WTC11 (cell line): ENCODE data around the gene SAT2. TPM values are rescaled to one million over a fixed set of nuclear protein-coding genes. Genes with fewer than 3 reads are reported as not detected.

Source experiments
- ATAC-seq: fragments of 200-7000 bp; cut with Tn5 transposase; 2 replicates; pipeline ENCODE4 v1.10.0; 2021; ENCODE audit warnings: mild to moderate bottlenecking, moderate library complexity
- CTCF ChIA-PET: fragments of 300-600 bp; sonication (Branson Sonifier 250); formaldehyde crosslinking; loops from one replicate; lab custom pipeline; 2021; ENCODE audit warnings: antibody characterized with exemption; lab: Charles Lee
- POLR2A ChIA-PET: fragments of 350-600 bp; sonication (Branson Sonifier 250); formaldehyde crosslinking; loops from one replicate; lab custom pipeline; 2021; ENCODE audit warnings: antibody characterized with exemption; lab: Charles Lee
- DNase-seq: peaks from one replicate; pipeline ENCODE4 v3.0.0; 2021; ENCODE audit warnings: low spot score
- H3K27ac Mint-ChIP-seq: 2 replicates; pipeline ENCODE4 v1.8.0; 2021; ENCODE audit warnings: mixed read lengths
- H3K27me3 Mint-ChIP-seq: 2 replicates; pipeline ENCODE4 v1.8.0; 2021; ENCODE audit warnings: low read depth, mild to moderate bottlenecking, moderate library complexity, mixed read lengths
- H3K36me3 Mint-ChIP-seq: 2 replicates; pipeline ENCODE4 v1.8.0; 2021; ENCODE audit warnings: mixed read lengths
- H3K4me1 Mint-ChIP-seq: 2 replicates; pipeline ENCODE4 v1.8.0; 2022; ENCODE audit warnings: mixed read lengths
- H3K4me3 Mint-ChIP-seq: 2 replicates; pipeline ENCODE4 v1.8.0; 2021; ENCODE audit warnings: mild to moderate bottlenecking, moderate library complexity, mixed read lengths
- H3K9me3 Mint-ChIP-seq: 2 replicates; pipeline ENCODE4 v1.8.0; 2021; ENCODE audit warnings: mixed read lengths
- AR ChIP-seq: fragments of 250-450 bp; sonication (Bioruptor Pico); IDR thresholded peaks from 2 replicates; pipeline ENCODE4 v1.9.0; 2021; ENCODE audit warnings: mild to moderate bottlenecking
- E2F4 ChIP-seq: sonication (generic); formaldehyde crosslinking; IDR thresholded peaks from 2 replicates; pipeline ENCODE4 v1.8.1; 2022; ENCODE audit warnings: low read depth, mild to moderate bottlenecking, moderate library complexity, missing genetic modification reagents, borderline replicate concordance
- EMX1 ChIP-seq: fragments of 250-450 bp; sonication (Bioruptor Pico); IDR thresholded peaks from 2 replicates; pipeline ENCODE4 v1.8.0; 2021; ENCODE audit warnings: mild to moderate bottlenecking
- ERG ChIP-seq: fragments of 250-450 bp; sonication (Bioruptor Pico); IDR thresholded peaks from 2 replicates; pipeline ENCODE4 v1.8.0; 2021; ENCODE audit warnings: mild to moderate bottlenecking
- FOXP1 ChIP-seq: sonication (generic); formaldehyde crosslinking; IDR thresholded peaks from 2 replicates; pipeline ENCODE4 v1.8.0; 2022; ENCODE audit warnings: missing genetic modification reagents, mild to moderate bottlenecking, moderate library complexity, borderline replicate concordance
- GRHL2 ChIP-seq: fragments of 250-450 bp; sonication (Bioruptor Pico); IDR thresholded peaks from 2 replicates; pipeline ENCODE4 v1.8.0; 2022; ENCODE audit warnings: mild to moderate bottlenecking, moderate library complexity; ENCODE audit not compliant: insufficient replicate concordance, severe bottlenecking
- PREB ChIP-seq: sonication (generic); formaldehyde crosslinking; IDR thresholded peaks from 2 replicates; pipeline ENCODE4 v1.8.1; 2022; ENCODE audit warnings: mild to moderate bottlenecking, missing genetic modification reagents, moderate library complexity, borderline replicate concordance
- RELA ChIP-seq: sonication (generic); formaldehyde crosslinking; IDR thresholded peaks from 2 replicates; pipeline ENCODE4 v1.8.1; 2022; ENCODE audit warnings: missing genetic modification reagents, mild to moderate bottlenecking, borderline replicate concordance
- STAT6 ChIP-seq: sonication (generic); formaldehyde crosslinking; conservative IDR thresholded peaks from 2 replicates; pipeline ENCODE4 v1.8.1; 2023; ENCODE audit warnings: mild to moderate bottlenecking, low read depth, missing genetic modification reagents, moderate library complexity
- ZMAT4 ChIP-seq: fragments of 250-450 bp; sonication (Bioruptor Pico); IDR thresholded peaks from 2 replicates; pipeline ENCODE4 v1.9.0; 2021; ENCODE audit warnings: mild to moderate bottlenecking
- ZNF121 ChIP-seq: sonication (generic); formaldehyde crosslinking; IDR thresholded peaks from 2 replicates; pipeline ENCODE4 v1.8.0; 2023; ENCODE audit warnings: missing genetic modification reagents
- ZNF425 ChIP-seq: fragments of 250-450 bp; sonication (Bioruptor Pico); conservative IDR thresholded peaks from 2 replicates; pipeline ENCODE4 v1.9.0; 2021; ENCODE audit warnings: mild to moderate bottlenecking
- total RNA-seq: library from RNA; stranded (reverse); gene quantifications from 3 replicates; pipeline ENCODE4 v1.2.3, GENCODE V29; 2021

Gene SAT2
- total RNA-seq, 1 experiment from 2014 or later: 75.8 TPM

GRCh38 chr17:7656958-7657609, 29.5 kb upstream of the SAT2 start (continued):
- TF ChIP-seq E2F4 (CRISPR knock-in tag) (no peak), EMX1 (CRISPR knock-in tag) (0 out of 2 replicates have a peak, but pooled peaks have one; percentile 32), PREB (CRISPR knock-in tag) (no peak), RELA (CRISPR knock-in tag) (no peak), ZNF121 (CRISPR knock-in tag) (no peak), AR (CRISPR knock-in tag) (no peak)

GRCh38 chr17:7655541-7655840, 27.9 kb upstream of the SAT2 start:
- CTCF ChIA-PET: interaction anchor here (1.1 to 6.9 kb wide), 7 partner anchors 14 to 61 kb away, joined by 4 to 68 read pairs (median 17); partner anchors contain the start of genes DNAH2, EFNB3, SAT2 and SHBG

More at GRCh38 chr17:7655541-7655840, 27.9 kb upstream of the SAT2 start:
- H3K27me3 Mint-ChIP-seq: peaks cover 23% of the 10 kb centered on the region
- POLR2A ChIA-PET: interaction anchor here (0.5 to 2.4 kb wide), 2 partner anchors 28 to 121 kb away, joined by 4 to 20 read pairs; partner anchors contain the start of gene SAT2
- H3K4me1 Mint-ChIP-seq: peaks cover 49% of the 10 kb centered on the region
- TF ChIP-seq STAT6: no peak
- TF ChIP-seq FOXP1 (CRISPR knock-in tag): peak; percentile 35; the same call in 1 of the 2 replicates
- TF ChIP-seq ZNF425: no peak
- TF ChIP-seq GRHL2 (CRISPR knock-in tag): no peak
- no peak for TF ChIP-seq ZMAT4 (CRISPR knock-in tag)
- no peak for TF ChIP-seq ERG
- H3K9me3 Mint-ChIP-seq: no peaks in the 10 kb centered on the region
- H3K4me3 Mint-ChIP-seq: no peak overlapping the region
- peak overlapping the region; percentile 82; the same call in 1 of the 2 replicates for H3K27ac Mint-ChIP-seq
- no peak for ATAC-seq
- no peak for DNase-seq
- peaks cover 28% of the 10 kb centered on the region for H3K36me3 Mint-ChIP-seq
